ENCODE measurements around the gene SMPD4.
"Not testable (repeated sequence)": the region's sequence is repeated elsewhere in the genome, so short reads cannot be mapped to it uniquely, and the experiment has no call there.

Gene SMPD4

GRCh38 chr2:130181325-130181879 is at the start of gene SMPD4:
Gene SMPD4 (minus strand): TSS chr2:130181602. CDS start chr2:130176592, 5,010 bp downstream.
- DNase-seq (ENCODE audit: low read depth), result peak; percentile 70
- TF ChIP-seq CTCF (IDR thresholded peaks at IDR 0.05; ENCODE audit: control insufficient read depth, extremely low read depth, insufficient read depth), result no peak
- peak within 1 kb of the TSS; percentile 78 for H3K4me3 ChIP-seq (ENCODE audit: low read depth, low read length)

GRCh38 chr2:130230907-130231306 is 49.5 kb upstream of the SMPD4 start:
- not testable (repeated sequence) for H3K4me3 ChIP-seq (ENCODE audit: low read depth, low read length); DNase-seq (ENCODE audit: low read depth)

- DNase-seq (ENCODE audit: low read depth); H3K4me3 ChIP-seq (ENCODE audit: low read depth, low read length): not testable (repeated sequence)
Measured at GRCh38 chr2:130230376-130230775, 49.0 kb upstream of the SMPD4 start.

- not testable (repeated sequence) for DNase-seq (ENCODE audit: low read depth); H3K4me3 ChIP-seq (ENCODE audit: low read depth, low read length)
Measured at GRCh38 chr2:130229161-130229510, 47.7 kb upstream of the SMPD4 start.

GRCh38 chr2:130228467-130229160 is 47.2 kb upstream of the SMPD4 start:
- not testable (repeated sequence) for H3K4me3 ChIP-seq (ENCODE audit: low read depth, low read length); DNase-seq (ENCODE audit: low read depth)

GRCh38 chr2:130228005-130228404 is 46.6 kb upstream of the SMPD4 start:
- not testable (repeated sequence) for DNase-seq (ENCODE audit: low read depth); H3K4me3 ChIP-seq (ENCODE audit: low read depth, low read length)

- not testable (repeated sequence) for H3K4me3 ChIP-seq (ENCODE audit: low read depth, low read length); DNase-seq (ENCODE audit: low read depth)
Measured at GRCh38 chr2:130222523-130222922, 41.1 kb upstream of the SMPD4 start.

- H3K4me3 ChIP-seq (ENCODE audit: low read depth, low read length); DNase-seq (ENCODE audit: low read depth): not testable (repeated sequence)
Measured at GRCh38 chr2:130220505-130220904, 39.1 kb upstream of the SMPD4 start.

GRCh38 chr2:130219147-130219546 is 37.7 kb upstream of the SMPD4 start:
- H3K4me3 ChIP-seq (ENCODE audit: low read depth, low read length); DNase-seq (ENCODE audit: low read depth): not testable (repeated sequence)

GRCh38 chr2:130207051-130207450 is 25.6 kb upstream of the SMPD4 start:
- not testable (repeated sequence) for DNase-seq (ENCODE audit: low read depth); H3K4me3 ChIP-seq (ENCODE audit: low read depth, low read length)

- not testable (repeated sequence) for H3K4me3 ChIP-seq (ENCODE audit: low read depth, low read length); DNase-seq (ENCODE audit: low read depth)
Measured at GRCh38 chr2:130203150-130203549, 21.7 kb upstream of the SMPD4 start.

GRCh38 chr2:130202518-130202917 is 21.1 kb upstream of the SMPD4 start:
- DNase-seq (ENCODE audit: low read depth), result not testable (repeated sequence)

GRCh38 chr2:130198343-130198742 is 16.9 kb upstream of the SMPD4 start, which contains the start of gene TUBA3E:
Gene TUBA3E (minus strand): TSS chr2:130198439. CDS start chr2:130198360, 79 bp downstream.
- H3K4me3 ChIP-seq (ENCODE audit: low read depth, low read length), result no peak within 1 kb of the TSS
- no peak for DNase-seq (ENCODE audit: low read depth)
- TF ChIP-seq CTCF (IDR thresholded peaks at IDR 0.05; ENCODE audit: control insufficient read depth, extremely low read depth, insufficient read depth), result no peak

More at GRCh38 chr2:130202518-130202917, 21.1 kb upstream of the SMPD4 start:
- not testable (repeated sequence) for H3K4me3 ChIP-seq (ENCODE audit: low read depth, low read length)

- DNase-seq (ENCODE audit: low read depth); H3K4me3 ChIP-seq (ENCODE audit: low read depth, low read length): not testable (repeated sequence)
Measured at GRCh38 chr2:130196052-130196451, 14.7 kb upstream of the SMPD4 start.

GRCh38 chr2:130195089-130195635 is 13.8 kb upstream of the SMPD4 start:
- DNase-seq (ENCODE audit: low read depth), result peak; percentile 10
- H3K4me3 ChIP-seq (ENCODE audit: low read depth, low read length), result not testable (repeated sequence)

- not testable (repeated sequence) for H3K4me3 ChIP-seq (ENCODE audit: low read depth, low read length); DNase-seq (ENCODE audit: low read depth)
Measured at GRCh38 chr2:130193824-130194223, 12.4 kb upstream of the SMPD4 start.

GRCh38 chr2:130192451-130192850 is 11.0 kb upstream of the SMPD4 start:
- H3K4me3 ChIP-seq (ENCODE audit: low read depth, low read length); DNase-seq (ENCODE audit: low read depth): not testable (repeated sequence)

Measured in LNCaP clone FGC (cell line).